ENCODE measurements around the gene TH.

Gene TH

DNA sequence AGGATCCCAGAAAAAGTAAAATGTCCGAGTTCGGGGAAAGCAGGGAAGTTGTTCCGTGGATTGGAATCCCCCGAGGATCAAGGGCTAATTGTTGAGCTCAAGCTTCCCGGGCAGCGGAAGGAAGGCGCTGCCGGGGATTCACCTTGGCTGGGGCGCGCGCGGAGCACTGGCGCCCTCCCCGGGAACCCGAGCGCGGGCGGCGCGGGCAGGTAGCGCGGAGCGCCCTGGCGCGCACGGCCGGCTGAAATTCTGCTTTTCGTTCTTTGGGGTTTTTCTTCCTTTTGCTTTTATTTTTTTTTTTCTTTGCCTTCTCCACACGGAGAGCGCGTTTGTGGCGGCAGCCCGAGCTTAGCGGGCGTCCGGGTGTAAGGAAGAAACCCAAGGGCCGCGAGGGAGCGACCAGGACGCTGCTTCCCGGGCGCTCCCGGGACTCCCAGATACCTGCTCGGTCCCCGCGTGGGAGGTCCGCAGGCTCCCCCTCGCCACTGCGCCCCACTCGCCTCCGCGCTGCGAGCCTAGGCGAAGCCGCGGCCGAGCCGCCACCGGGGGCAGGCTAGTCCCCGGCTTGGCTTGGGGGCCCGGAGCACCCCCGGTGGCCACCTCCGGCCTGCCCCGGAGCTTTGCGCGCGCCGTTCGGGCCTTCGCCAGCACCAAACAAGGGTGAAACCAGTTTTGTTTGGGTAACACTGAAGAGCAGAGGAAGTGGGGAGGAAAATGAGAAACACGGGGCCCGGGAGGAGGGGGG, 27.6 kb downstream of the TH start:
- no peak overlapping the region for H3K4me3 Mint-ChIP-seq
- H3K27ac Mint-ChIP-seq: no peak overlapping the region
- H3K27me3 Mint-ChIP-seq (ENCODE audit: low read depth): peaks cover 75% of the 10 kb centered on the region
- H3K9me3 Mint-ChIP-seq: no peaks in the 10 kb centered on the region
- H3K4me1 Mint-ChIP-seq (ENCODE audit: low read depth): peaks cover 5% of the 10 kb centered on the region
- no peaks in the 10 kb centered on the region for H3K36me3 Mint-ChIP-seq (ENCODE audit: low read depth)

DNA sequence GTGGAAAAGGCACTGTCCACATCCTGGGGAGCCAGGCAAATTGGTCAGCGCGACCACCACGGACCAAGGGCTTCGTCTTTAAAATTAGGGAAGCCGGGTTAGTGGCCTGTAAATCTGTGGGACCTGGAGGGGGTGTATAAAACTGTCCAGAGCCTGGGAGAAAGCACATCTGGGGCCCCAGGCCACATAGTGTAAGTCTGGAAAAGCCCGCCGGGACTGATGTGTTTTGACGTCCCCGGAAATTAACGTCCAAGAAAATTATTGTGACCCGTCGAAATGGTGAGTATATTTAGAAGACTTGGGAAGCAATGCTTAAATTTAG, 28.2 kb downstream of the TH start:
- Mint-ChIP-seq H3K27ac (no peak overlapping the region), H3K4me3 (no peak overlapping the region), H3K27me3 (ENCODE audit: low read depth) (peaks cover 73% of the 10 kb centered on the region), H3K36me3 (ENCODE audit: low read depth) (no peaks in the 10 kb centered on the region), H3K9me3 (no peaks in the 10 kb centered on the region), H3K4me1 (ENCODE audit: low read depth) (peaks cover 5% of the 10 kb centered on the region)

DNA sequence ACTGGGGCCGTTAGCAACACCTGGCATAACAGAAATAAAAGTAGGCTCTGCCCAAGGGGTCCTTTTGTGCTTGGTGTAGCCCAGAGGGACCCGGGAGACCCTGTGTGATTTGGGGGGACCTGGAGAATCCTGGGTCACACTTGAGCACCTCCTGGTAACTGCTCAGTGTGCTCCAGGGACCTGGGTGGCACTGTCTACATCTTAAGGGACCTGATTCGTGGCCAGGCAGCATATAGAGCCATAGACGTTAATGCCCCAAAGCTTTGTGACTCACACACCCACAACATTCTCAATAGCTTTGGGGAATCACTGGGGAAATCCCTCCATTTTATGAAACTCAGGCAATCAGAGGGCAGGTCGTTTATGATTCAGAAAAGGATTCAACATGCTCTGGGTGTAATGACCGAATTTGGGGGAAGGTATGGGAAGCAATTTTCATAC, 28.8 kb downstream of the TH start:
- Mint-ChIP-seq H3K27ac (peak overlapping the region; percentile 41), H3K36me3 (ENCODE audit: low read depth) (no peaks in the 10 kb centered on the region), H3K4me3 (no peak overlapping the region), H3K9me3 (no peaks in the 10 kb centered on the region), H3K4me1 (ENCODE audit: low read depth) (peaks cover 5% of the 10 kb centered on the region), H3K27me3 (ENCODE audit: low read depth) (peaks cover 75% of the 10 kb centered on the region)

DNA sequence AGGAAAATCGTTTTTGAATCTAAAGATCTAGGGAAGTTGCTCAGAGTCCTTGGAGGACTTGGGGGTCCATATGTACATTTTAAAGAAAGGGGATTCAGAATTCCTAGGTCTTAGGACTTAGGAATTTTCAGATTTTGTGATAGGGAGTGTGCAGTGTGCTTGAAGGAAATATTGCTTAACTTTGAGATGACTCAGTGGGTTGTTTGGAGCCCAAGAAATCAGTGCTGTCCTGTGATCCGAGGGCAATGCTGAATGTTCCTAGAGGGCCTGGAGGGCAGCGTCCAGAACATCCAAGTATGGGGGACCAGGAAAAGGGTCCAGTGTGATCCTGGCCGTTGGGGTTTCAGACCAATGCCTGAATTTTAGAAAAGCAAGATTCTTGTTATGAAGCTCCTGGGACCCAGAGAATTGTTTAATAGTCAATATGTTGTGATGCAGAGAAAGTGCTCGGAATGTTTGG, 29.3 kb downstream of the TH start:
- Mint-ChIP-seq H3K9me3 (no peaks in the 10 kb centered on the region), H3K36me3 (ENCODE audit: low read depth) (no peaks in the 10 kb centered on the region), H3K4me3 (no peak overlapping the region), H3K27me3 (ENCODE audit: low read depth) (peaks cover 80% of the 10 kb centered on the region), H3K27ac (peak overlapping the region; percentile 24), H3K4me1 (ENCODE audit: low read depth) (peaks cover 5% of the 10 kb centered on the region)

DNA sequence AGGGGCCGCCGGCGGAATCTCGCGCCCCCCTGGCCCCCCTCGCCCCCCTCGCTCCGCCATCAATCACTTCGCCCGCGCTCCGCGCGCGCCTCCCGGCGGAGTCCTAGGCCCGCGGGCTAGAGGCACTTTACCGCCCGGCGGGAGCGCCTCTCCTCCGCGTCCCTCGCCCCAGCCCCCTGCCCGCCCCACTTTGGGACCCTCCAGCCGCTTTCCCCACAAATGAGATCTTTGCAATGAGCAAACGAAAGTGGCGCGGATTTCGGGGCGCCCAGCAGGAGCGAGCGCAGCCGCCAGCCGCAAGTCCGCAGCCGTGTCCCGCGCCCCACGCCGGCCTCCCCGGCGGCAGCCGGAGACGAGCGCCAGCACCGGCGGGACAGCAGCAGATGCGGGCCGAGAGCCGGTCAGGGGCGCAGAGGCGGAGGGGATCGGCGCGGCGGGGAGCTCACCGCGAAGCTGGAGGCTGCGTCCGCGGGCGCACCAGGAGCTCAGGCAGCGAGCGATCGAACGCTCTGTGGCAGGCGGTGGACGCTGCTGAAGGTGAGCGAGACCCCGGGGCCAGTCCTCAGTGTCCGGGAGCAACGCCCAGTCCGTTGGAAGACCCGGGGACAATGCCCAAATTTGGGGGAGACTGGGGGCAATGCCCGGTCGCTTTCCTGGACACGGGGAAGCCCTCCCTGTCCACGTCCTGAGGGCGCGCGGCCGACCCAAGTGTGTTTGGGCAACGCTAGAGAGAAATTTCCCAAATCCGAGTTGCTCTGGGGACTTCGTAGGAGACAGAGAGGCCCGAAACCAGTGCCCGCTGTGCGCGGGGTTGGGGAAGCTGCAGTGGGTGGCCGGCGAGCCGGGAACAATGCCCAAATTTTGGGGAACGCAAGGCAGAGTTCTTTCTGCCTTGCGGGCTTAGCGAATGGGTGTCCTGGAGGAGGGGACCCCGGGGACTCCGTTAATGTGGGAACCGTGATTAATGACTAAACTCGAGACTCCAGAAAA, 30.9 kb downstream of the TH start:
- H3K36me3 Mint-ChIP-seq (ENCODE audit: low read depth): no peaks in the 10 kb centered on the region
- peaks cover 5% of the 10 kb centered on the region for H3K4me1 Mint-ChIP-seq (ENCODE audit: low read depth)
- H3K27ac Mint-ChIP-seq: peak overlapping the region; percentile 15
- H3K4me3 Mint-ChIP-seq: no peak overlapping the region
- H3K9me3 Mint-ChIP-seq: no peaks in the 10 kb centered on the region
- peaks cover 80% of the 10 kb centered on the region for H3K27me3 Mint-ChIP-seq (ENCODE audit: low read depth)

DNA sequence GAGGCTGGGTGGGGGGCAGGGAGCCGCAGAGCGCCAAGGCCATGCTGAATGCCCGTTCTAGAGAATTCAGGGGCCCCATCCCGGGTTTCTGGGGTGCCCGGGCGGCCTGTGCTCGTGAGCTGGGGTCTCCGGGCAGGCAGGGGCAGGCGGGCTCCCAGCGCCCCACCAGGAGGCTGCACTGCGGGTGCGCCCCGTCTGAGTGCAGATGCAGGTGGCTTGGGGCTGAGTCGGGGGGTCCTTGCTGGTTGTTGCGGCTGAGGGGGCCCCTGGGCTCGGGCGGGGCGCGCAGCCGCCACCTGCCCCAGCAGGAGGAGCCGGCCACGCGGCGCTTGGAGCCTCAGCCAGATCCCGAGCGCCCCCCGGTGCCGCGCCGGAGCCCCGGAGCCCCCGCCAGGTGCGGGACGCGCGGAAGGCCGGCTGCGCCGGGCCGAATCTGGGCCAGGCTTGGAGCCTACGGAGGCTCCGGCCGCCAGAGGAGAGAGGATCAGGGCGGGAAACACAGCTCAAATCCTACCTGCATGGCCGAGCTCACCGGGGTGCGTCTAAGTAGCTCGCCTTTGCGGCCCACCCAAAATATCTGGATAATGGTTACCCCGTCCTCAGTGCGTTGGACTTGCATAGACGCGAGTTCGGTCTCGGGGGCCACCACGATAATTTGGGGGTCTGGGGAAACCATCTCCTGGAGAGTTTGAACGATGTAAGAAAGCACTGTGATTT, 31.8 kb downstream of the TH start:
- H3K4me1 Mint-ChIP-seq (ENCODE audit: low read depth): peaks cover 5% of the 10 kb centered on the region
- H3K9me3 Mint-ChIP-seq: no peaks in the 10 kb centered on the region
- H3K27ac Mint-ChIP-seq: no peak overlapping the region
- H3K27me3 Mint-ChIP-seq (ENCODE audit: low read depth): peaks cover 77% of the 10 kb centered on the region
- H3K36me3 Mint-ChIP-seq (ENCODE audit: low read depth): no peaks in the 10 kb centered on the region
- H3K4me3 Mint-ChIP-seq: no peak overlapping the region

DNA sequence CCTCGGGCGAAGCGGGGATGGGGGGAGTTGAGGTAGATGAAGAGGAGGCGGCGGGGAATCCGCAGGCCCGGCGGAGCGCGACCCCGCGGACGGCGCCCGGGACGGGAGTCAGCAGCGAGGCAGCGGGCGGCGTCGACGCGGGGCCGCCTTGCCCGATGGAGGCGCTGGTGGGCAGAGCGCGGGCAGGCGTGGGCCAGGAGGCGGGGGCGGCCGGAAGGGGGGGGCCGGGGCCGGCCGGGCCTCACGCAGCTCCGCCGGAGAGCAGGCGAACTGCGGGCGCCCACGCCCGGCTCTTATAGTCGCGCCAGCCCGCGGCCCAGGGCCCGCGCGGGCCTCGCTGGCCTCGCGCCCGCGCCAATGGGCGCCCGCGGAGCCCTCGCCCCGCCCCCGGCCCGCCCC, 32.5 kb downstream of the TH start, which contains the start of gene IGF2:
IGF2 (minus strand) TSS at position 267 of the 399 bp plus-strand sequence. CDS start 3,866 bp downstream, outside the sequence.
- H3K27ac Mint-ChIP-seq: no peak within 1 kb of the TSS
- peaks cover 5% of the 10 kb centered on the region for H3K4me1 Mint-ChIP-seq (ENCODE audit: low read depth)
- H3K9me3 Mint-ChIP-seq: no peaks in the 10 kb centered on the region
- peaks cover 70% of the 10 kb centered on the region for H3K27me3 Mint-ChIP-seq (ENCODE audit: low read depth)
- H3K4me3 Mint-ChIP-seq: peak within 1 kb of the TSS; percentile 44
- H3K36me3 Mint-ChIP-seq (ENCODE audit: low read depth): no peaks in the 10 kb centered on the region

DNA sequence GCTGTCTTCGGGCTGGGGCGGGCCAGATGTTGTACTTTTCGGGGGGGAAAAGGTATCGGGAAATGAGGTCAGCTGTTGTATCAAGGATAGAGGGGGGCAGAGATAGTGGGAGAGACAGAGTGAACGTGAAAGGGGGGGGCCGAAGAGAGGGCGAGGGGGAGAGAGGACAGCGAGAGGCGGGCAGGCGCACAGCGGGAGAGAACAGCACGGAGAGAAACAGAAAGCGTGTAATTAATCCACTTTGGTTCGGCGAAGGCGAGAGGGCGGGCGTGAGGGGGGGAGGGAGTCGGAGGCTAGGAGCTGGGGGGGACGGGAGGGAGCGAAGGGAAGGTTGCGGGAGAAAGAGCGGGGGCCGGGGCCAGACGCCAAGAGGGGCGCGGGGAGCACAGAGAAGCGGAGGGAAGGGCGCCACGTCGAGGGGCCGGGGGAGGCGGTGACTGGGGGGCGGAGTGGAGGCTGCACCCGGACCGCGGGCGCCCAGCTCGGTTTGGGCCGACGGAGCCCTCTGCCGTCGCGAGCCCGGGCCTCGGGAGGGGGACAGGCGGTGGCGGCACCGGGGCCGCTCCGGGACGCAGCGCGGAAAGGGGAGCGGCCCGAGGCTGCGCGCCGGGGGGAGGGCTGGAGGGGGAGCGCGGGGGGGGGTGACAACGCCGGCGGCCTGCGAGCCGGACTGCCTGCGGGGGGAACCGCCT, 33.0 kb downstream of the TH start:
- Mint-ChIP-seq H3K36me3 (ENCODE audit: low read depth) (no peaks in the 10 kb centered on the region), H3K9me3 (no peaks in the 10 kb centered on the region), H3K27me3 (ENCODE audit: low read depth) (peaks cover 72% of the 10 kb centered on the region), H3K27ac (no peak overlapping the region), H3K4me1 (ENCODE audit: low read depth) (peaks cover 5% of the 10 kb centered on the region), H3K4me3 (peak overlapping the region; percentile 44)

DNA sequence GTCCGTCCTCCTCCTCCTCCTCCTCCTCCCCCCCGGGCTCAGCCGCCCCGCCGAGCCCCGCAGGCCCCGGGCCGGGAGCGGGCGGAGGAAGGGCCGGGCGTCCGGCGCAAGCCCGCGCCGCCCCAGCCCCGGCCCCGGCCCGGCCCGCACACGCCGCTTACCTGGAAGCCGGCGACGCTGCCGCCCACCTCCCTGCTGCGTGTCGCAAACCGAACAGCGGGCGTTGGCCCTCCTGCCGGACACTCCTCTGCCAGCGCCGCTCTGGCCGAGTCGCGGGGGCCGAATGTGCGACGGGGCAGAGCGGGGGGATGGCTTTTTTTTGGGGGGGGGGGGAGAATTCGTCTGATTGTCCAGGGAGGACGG, 33.6 kb downstream of the TH start:
- H3K36me3 Mint-ChIP-seq (ENCODE audit: low read depth): no peaks in the 10 kb centered on the region

DNA sequence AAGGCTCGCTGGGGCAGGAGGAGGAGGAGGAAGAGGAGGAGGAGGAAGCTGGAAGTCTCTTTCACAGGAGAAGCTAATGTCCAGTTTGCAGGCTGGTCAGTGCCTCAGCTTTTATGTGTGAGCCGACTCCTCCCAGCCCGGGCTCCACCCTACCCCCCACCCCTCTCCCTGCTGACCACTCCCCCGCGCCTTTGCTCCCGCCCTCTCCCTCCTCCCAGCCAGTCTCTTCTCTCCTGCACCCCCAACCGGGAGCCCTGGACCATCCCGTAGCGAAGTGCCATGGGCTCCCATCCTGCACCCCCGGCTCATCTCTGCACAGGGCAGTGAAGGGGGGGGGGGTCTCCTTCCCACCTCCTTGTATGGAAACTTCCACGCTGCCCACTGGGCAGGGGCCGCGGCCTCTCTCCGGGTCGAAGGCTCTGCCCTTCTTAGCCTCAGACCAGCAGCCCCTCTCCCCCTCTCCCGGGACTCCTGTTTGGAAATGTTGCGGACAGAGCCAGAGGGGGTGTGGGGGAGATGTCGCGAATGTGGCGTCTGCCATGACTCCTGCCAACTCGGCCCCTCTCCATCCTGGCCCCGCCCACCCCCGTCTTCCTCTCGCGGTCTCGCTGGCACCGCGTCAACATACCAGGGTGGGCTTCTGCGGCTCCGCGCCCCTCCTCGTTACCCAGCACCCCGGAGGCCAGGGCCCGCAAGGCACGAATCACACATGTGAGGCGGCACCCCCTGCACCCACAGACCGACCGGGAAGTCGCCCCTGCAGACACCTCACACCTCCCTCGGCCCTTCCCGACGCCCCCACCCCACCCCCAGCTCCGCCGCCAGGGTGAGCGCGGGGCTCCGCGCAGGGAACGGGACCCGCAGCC, 34.2 kb downstream of the TH start:
- no peaks in the 10 kb centered on the region for H3K4me1 Mint-ChIP-seq (ENCODE audit: low read depth)
- H3K9me3 Mint-ChIP-seq: no peaks in the 10 kb centered on the region
- H3K36me3 Mint-ChIP-seq (ENCODE audit: low read depth): no peaks in the 10 kb centered on the region
- H3K27ac Mint-ChIP-seq: no peak overlapping the region
- peaks cover 65% of the 10 kb centered on the region for H3K27me3 Mint-ChIP-seq (ENCODE audit: low read depth)
- no peak overlapping the region for H3K4me3 Mint-ChIP-seq

More for the DNA sequence above, 33.6 kb downstream of the TH start:
- Mint-ChIP-seq H3K4me1 (ENCODE audit: low read depth) (peaks cover 4% of the 10 kb centered on the region), H3K4me3 (no peak overlapping the region), H3K9me3 (no peaks in the 10 kb centered on the region), H3K27me3 (ENCODE audit: low read depth) (peaks cover 70% of the 10 kb centered on the region), H3K27ac (no peak overlapping the region)

DNA sequence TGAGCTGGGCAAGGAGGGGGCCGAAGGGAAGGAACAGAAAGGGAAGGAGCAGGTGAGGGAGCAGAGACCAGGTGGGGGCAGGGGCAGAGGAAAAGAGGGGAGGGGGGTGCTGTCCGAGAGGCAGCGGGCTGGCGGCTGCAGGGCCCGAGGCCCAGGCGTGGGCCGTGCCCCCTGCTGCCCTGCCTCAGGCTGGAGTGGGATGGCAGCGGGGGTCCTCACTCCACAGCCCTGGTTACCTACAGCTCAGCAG, 34.7 kb downstream of the TH start:
- Mint-ChIP-seq H3K27ac (no peak overlapping the region), H3K27me3 (ENCODE audit: low read depth) (peaks cover 65% of the 10 kb centered on the region), H3K36me3 (ENCODE audit: low read depth) (no peaks in the 10 kb centered on the region), H3K9me3 (no peaks in the 10 kb centered on the region), H3K4me3 (no peak overlapping the region), H3K4me1 (ENCODE audit: low read depth) (no peaks in the 10 kb centered on the region)

DNA sequence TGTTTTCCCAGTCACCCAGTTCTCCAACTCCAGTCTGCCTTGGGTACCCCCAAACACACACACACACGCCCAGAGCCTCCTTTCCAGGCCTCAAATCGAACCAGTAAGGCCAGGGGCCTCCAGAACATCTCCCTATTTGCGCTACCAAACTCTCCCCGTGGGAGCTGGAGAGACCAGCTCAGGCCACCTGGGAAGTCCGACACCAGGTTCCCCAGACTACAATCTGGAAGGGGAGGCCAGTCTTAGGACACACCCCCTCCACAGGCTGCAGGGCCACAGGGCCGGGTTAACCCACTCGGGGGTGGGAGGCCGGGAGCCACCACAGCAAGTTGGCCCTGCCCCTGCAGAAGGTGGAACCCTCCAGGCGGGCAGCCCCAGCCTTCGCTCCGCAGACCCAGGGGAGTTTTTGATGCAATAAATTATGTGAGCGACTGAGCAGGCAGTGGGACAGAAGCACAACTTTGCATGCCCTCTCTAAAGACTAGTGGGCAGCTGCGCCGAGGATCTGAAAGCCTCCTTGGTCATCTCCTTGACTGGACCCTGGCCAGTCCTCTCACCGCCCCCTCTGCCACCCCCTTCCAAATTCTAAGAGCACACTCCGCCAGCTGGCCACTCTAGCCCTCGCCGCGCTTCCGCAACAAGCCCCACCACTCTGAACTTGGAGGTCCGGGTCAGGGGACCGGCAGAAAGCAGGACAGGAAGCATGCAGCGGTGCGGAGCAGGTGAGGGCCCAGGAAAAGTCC, 35.2 kb downstream of the TH start:
- Mint-ChIP-seq H3K27me3 (ENCODE audit: low read depth) (peaks cover 65% of the 10 kb centered on the region), H3K4me3 (no peak overlapping the region), H3K36me3 (ENCODE audit: low read depth) (no peaks in the 10 kb centered on the region), H3K27ac (no peak overlapping the region), H3K4me1 (ENCODE audit: low read depth) (no peaks in the 10 kb centered on the region), H3K9me3 (peaks cover 2% of the 10 kb centered on the region)

DNA sequence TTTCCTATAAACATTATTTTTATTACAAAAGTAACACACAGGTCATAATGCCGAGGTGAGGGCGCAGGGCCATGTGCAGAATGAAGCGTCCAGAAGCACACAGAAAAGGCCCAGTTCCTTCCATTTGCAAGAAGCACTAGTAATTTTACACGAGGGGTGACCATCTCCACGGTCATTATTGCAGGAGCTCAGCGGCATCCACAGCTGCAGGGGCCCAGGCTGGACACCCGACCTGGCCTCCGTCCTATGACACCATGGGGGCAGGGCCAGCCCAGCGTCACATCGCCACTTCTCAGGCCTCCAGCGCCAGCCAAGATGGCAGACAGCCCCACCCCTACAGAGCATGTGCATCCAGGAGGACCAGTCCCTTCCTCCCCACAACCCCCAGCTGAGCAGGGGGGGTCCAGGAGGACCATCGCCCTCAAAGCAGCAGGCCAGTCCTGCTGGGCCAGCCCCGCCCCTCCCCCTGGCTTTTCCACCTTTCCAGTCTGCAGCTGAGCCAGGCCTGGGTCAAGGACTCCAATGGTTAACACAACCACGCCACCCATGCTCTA, 35.9 kb downstream of the TH start:
- H3K4me3 Mint-ChIP-seq: no peak overlapping the region
- H3K27ac Mint-ChIP-seq: no peak overlapping the region
- peaks cover 61% of the 10 kb centered on the region for H3K27me3 Mint-ChIP-seq (ENCODE audit: low read depth)
- no peaks in the 10 kb centered on the region for H3K36me3 Mint-ChIP-seq (ENCODE audit: low read depth)
- H3K9me3 Mint-ChIP-seq: peaks cover 4% of the 10 kb centered on the region
- no peaks in the 10 kb centered on the region for H3K4me1 Mint-ChIP-seq (ENCODE audit: low read depth)

Measured in T-helper 1 cell treated with Interleukin-12 subunit alpha and Interleukin-12 subunit beta and Interleukin-4 antibody, amounts not matched to agents 30 μg/mL and 1 μg/mL, for 36 hours (primary cell).